GM18517 (cell line): ENCODE measurements around the gene KCNJ6.
"Not testable (repeated sequence)": the region's sequence is repeated elsewhere in the genome, so short reads cannot be mapped to it uniquely, and the experiment has no call there.

Source experiments
- ATAC-seq: cut with Tn5 transposase; IDR thresholded peaks from one replicate; pipeline ENCODE4 v1.9.1; 2021; ENCODE audit warnings: mild to moderate bottlenecking, moderate library complexity; ENCODE audit not compliant: unreplicated experiment

Gene KCNJ6

GRCh38 chr21:37619464-37619974 lies 296.7 kb downstream of the KCNJ6 start:
- ATAC-seq: no peak

GRCh38 chr21:37618081-37618480 lies 298.2 kb downstream of the KCNJ6 start:
- no peak for ATAC-seq

- ATAC-seq: no peak
These were observed 300.3 kb downstream of the KCNJ6 start for GRCh38 chr21:37615962-37616361.

- ATAC-seq: no peak
These were observed 301.8 kb downstream of the KCNJ6 start for GRCh38 chr21:37614351-37614875.

- ATAC-seq: no peak
These were observed 309.2 kb downstream of the KCNJ6 start for GRCh38 chr21:37607081-37607480.

GRCh38 chr21:37606549-37606948 lies 309.7 kb downstream of the KCNJ6 start:
- ATAC-seq: no peak

GRCh38 chr21:37605006-37605405 lies 311.3 kb downstream of the KCNJ6 start:
- ATAC-seq: no peak

- ATAC-seq: no peak
These were observed 313.1 kb downstream of the KCNJ6 start for GRCh38 chr21:37603129-37603528.

- no peak for ATAC-seq
These were observed 314.3 kb downstream of the KCNJ6 start for GRCh38 chr21:37601915-37602314.

- ATAC-seq: no peak
These were observed 315.2 kb downstream of the KCNJ6 start for GRCh38 chr21:37601027-37601426.

- no peak for ATAC-seq
These were observed 320.3 kb downstream of the KCNJ6 start for GRCh38 chr21:37595944-37596343.

GRCh38 chr21:37594472-37594951 lies 321.7 kb downstream of the KCNJ6 start:
- no peak for ATAC-seq

GRCh38 chr21:37593740-37594471 lies 322.4 kb downstream of the KCNJ6 start:
- ATAC-seq: no peak

GRCh38 chr21:37593015-37593414 lies 323.2 kb downstream of the KCNJ6 start:
- no peak for ATAC-seq

- ATAC-seq: no peak
These were observed 323.8 kb downstream of the KCNJ6 start for GRCh38 chr21:37592496-37592895.

GRCh38 chr21:37591994-37592393 lies 324.3 kb downstream of the KCNJ6 start:
- not testable (repeated sequence) for ATAC-seq

- ATAC-seq: not testable (repeated sequence)
These were observed 325.4 kb downstream of the KCNJ6 start for GRCh38 chr21:37590836-37591235.

GRCh38 chr21:37588644-37589043 lies 327.6 kb downstream of the KCNJ6 start:
- not testable (repeated sequence) for ATAC-seq

- ATAC-seq: no peak
These were observed 328.6 kb downstream of the KCNJ6 start for GRCh38 chr21:37587635-37588177.

- ATAC-seq: no peak
These were observed 329.1 kb downstream of the KCNJ6 start for GRCh38 chr21:37587203-37587602.

GRCh38 chr21:37582590-37582989 lies 333.7 kb downstream of the KCNJ6 start:
- no peak for ATAC-seq

GRCh38 chr21:37580666-37581065 lies 335.6 kb downstream of the KCNJ6 start:
- no peak for ATAC-seq
